OCI-M2 (cell line): ENCODE measurements around the gene RPS23.

Source experiments
- DNase-seq: peaks from one replicate; lab custom pipeline; 2025; ENCODE audit not compliant: unreplicated experiment; lab: John Stamatoyannopoulos, UW

The RPS23 gene

GRCh38 chr5:82277987-82278710, at the start of gene RPS23:
RPS23 (minus strand) TSS chr5:82278354; CDS start chr5:82278323, 31 bp downstream.
- peak; percentile 38 for DNase-seq

GRCh38 chr5:82327941-82328340, 49.8 kb upstream of the RPS23 start:
- DNase-seq: no peak

GRCh38 chr5:82325996-82326395, 47.8 kb upstream of the RPS23 start:
- DNase-seq: no peak

GRCh38 chr5:82325155-82325554, 47.0 kb upstream of the RPS23 start:
- no peak for DNase-seq

GRCh38 chr5:82320966-82321365, 42.8 kb upstream of the RPS23 start:
- DNase-seq: no peak

- no peak for DNase-seq
These were observed 41.7 kb upstream of the RPS23 start for GRCh38 chr5:82319651-82320376.

GRCh38 chr5:82319192-82319591, 41.0 kb upstream of the RPS23 start:
- no peak for DNase-seq

GRCh38 chr5:82314964-82315758, 37.0 kb upstream of the RPS23 start:
- no peak for DNase-seq

- DNase-seq: no peak
These were observed 34.9 kb upstream of the RPS23 start for GRCh38 chr5:82313016-82313415.

GRCh38 chr5:82312373-82312856, 34.3 kb upstream of the RPS23 start:
- no peak for DNase-seq

GRCh38 chr5:82309091-82309531, 31.0 kb upstream of the RPS23 start:
- DNase-seq: no peak

- no peak for DNase-seq
These were observed 30.3 kb upstream of the RPS23 start for GRCh38 chr5:82308416-82308815.

GRCh38 chr5:82307451-82307850, 29.3 kb upstream of the RPS23 start:
- no peak for DNase-seq

- no peak for DNase-seq
These were observed 28.0 kb upstream of the RPS23 start for GRCh38 chr5:82306151-82306550.

GRCh38 chr5:82301190-82301589, 23.0 kb upstream of the RPS23 start:
- DNase-seq: no peak

- DNase-seq: no peak
These were observed 20.5 kb upstream of the RPS23 start for GRCh38 chr5:82298668-82299067.

GRCh38 chr5:82297711-82298110, 19.6 kb upstream of the RPS23 start:
- no peak for DNase-seq

GRCh38 chr5:82296929-82297328, 18.8 kb upstream of the RPS23 start:
- DNase-seq: no peak

- no peak for DNase-seq
These were observed 17.9 kb upstream of the RPS23 start for GRCh38 chr5:82295959-82296531.

GRCh38 chr5:82295144-82295543, 17.0 kb upstream of the RPS23 start:
- no peak for DNase-seq

GRCh38 chr5:82291420-82291819, 13.3 kb upstream of the RPS23 start:
- no peak for DNase-seq
